GM18498 (cell line): ENCODE measurements around the gene ADCY2.

Source experiments
- ATAC-seq: cut with Tn5 transposase; IDR thresholded peaks from one replicate; pipeline ENCODE4 v1.9.1; 2021; ENCODE audit warnings: mild to moderate bottlenecking, moderate library complexity; ENCODE audit not compliant: unreplicated experiment

The ADCY2 gene

GRCh38 chr5:7714119-7714518 is 318.2 kb downstream of the ADCY2 start:
- no peak for ATAC-seq

- ATAC-seq, result no peak
Observed at GRCh38 chr5:7714697-7715096, 318.8 kb downstream of the ADCY2 start.

- no peak for ATAC-seq
Observed at GRCh38 chr5:7717691-7718090, 321.8 kb downstream of the ADCY2 start.

- no peak for ATAC-seq
Observed at GRCh38 chr5:7728076-7728475, 332.1 kb downstream of the ADCY2 start.

- ATAC-seq, result no peak
Observed at GRCh38 chr5:7741415-7742065, 345.6 kb downstream of the ADCY2 start.

- no peak for ATAC-seq
Observed at GRCh38 chr5:7742241-7742656, 346.3 kb downstream of the ADCY2 start.

- no peak for ATAC-seq
Observed at GRCh38 chr5:7745882-7746610, 350.1 kb downstream of the ADCY2 start.

GRCh38 chr5:7747728-7748127 is 351.8 kb downstream of the ADCY2 start:
- ATAC-seq, result no peak

GRCh38 chr5:7749626-7750025 is 353.7 kb downstream of the ADCY2 start:
- no peak for ATAC-seq

GRCh38 chr5:7751874-7752273 is 355.9 kb downstream of the ADCY2 start:
- no peak for ATAC-seq

GRCh38 chr5:7753181-7753580 is 357.2 kb downstream of the ADCY2 start:
- no peak for ATAC-seq

- ATAC-seq, result no peak
Observed at GRCh38 chr5:7753596-7753995, 357.7 kb downstream of the ADCY2 start.

- no peak for ATAC-seq
Observed at GRCh38 chr5:7754490-7754889, 358.6 kb downstream of the ADCY2 start.

GRCh38 chr5:7754997-7755596 is 359.2 kb downstream of the ADCY2 start:
- ATAC-seq, result peak; percentile 85

GRCh38 chr5:7755958-7756357 is 360.0 kb downstream of the ADCY2 start:
- ATAC-seq, result no peak

GRCh38 chr5:7756453-7756852 is 360.5 kb downstream of the ADCY2 start:
- ATAC-seq, result no peak

- no peak for ATAC-seq
Observed at GRCh38 chr5:7759257-7759871, 363.4 kb downstream of the ADCY2 start.

GRCh38 chr5:7759951-7760580 is 364.1 kb downstream of the ADCY2 start:
- ATAC-seq, result no peak

GRCh38 chr5:7762267-7762666 is 366.3 kb downstream of the ADCY2 start:
- ATAC-seq, result no peak

- no peak for ATAC-seq
Observed at GRCh38 chr5:7763621-7764072, 367.7 kb downstream of the ADCY2 start.

GRCh38 chr5:7764452-7764851 is 368.5 kb downstream of the ADCY2 start:
- no peak for ATAC-seq
